SW 1271 (cell line): ENCODE results near the gene TRAPPC6A.
"Not testable (repeated sequence)": the region's sequence is repeated elsewhere in the genome, so short reads cannot be mapped to it uniquely, and the experiment has no call there.

Experiments
- DNase-seq, 2 experiments: peaks; one replicate each; lab custom pipeline; 2025; lab: John Stamatoyannopoulos, UW

The TRAPPC6A gene

DNA sequence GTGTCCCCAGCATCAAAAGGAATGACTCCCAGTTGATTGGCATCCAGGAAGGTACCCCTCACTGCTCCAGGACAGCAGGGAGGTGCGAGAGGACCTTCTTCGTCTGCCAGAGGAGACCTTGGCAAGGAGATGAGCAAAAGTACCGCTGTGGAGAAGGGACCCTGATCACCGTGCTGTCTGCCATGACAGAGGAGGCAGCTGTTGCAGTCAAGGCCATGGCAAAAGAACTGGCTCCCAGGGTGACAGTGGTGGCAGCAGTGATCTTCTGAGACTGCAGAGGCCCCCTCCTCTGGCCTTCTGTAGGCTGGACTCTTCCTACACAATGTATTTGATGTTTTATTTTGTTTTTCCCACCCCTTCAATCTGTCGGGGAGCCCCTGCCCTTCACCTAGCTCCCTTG lies 49.2 kb downstream of the TRAPPC6A start:
- DNase-seq = no peak

DNA sequence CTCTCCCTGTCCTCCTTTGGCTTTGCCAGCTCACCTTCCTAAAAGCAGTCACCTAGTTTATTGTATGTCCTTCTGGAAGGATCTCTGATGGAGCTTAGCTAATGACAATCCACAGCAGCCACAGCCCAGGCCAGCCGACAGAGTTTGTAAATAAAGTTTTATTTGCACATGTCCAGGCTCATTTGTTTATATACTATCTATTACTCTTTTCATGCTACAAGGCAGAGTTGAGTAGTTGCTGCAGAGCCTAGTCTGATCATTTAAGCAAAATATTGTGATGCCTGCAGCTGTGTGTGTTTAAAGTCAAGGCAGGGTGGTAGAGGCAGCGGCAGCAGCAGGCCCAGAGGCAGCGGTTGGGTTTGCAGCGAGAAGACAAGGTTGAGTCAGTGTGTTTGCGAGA lies 49.9 kb downstream of the TRAPPC6A start:
- DNase-seq = no peak

DNA sequence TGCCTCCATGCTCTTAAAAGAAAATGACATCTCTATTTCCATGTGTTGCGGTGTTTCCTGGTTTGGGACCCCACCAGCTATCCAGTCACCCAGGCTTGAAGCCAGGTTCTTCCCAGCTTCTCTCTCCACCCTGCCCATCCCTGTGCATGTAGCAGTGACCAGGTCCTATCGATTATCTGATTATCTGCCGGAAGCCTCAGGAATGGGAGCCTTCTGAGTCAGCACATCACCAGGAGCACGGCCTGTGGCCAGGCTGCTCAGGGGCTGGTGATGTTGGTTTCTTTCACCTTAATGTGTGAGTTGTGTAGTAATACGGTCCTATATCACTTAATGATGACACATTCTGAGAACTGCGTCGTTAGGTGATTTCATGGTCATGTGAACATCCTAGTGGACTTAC lies 51.4 kb downstream of the TRAPPC6A start:
- no peak for DNase-seq

DNA sequence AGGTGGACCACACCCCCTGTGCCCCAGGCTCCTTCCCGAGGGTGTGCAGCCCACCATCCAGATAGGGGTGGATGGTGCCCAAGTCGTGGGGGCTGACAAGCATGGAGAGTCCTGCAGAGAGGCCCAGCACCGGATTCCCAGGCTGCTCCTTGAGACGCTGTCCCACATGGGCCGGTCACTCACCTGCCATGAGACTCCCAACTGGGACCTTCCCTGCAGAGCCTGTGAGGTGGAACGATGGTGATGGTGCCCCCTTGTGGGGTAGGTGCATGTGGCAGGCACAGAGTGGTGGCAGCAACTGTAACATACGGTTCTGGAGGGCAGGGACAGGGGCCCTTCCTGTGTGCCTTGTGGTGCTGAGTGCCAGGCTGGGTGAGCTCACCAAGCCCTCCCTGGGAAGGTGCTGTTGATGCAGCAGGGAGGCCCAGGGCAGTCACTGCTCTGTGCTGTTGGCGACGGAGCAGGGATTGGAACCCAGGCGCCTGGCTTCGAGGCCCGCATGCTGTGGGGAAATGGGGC lies 52.0 kb downstream of the TRAPPC6A start:
- peak in 1 of 2 experiments; percentile 27 for DNase-seq

DNA sequence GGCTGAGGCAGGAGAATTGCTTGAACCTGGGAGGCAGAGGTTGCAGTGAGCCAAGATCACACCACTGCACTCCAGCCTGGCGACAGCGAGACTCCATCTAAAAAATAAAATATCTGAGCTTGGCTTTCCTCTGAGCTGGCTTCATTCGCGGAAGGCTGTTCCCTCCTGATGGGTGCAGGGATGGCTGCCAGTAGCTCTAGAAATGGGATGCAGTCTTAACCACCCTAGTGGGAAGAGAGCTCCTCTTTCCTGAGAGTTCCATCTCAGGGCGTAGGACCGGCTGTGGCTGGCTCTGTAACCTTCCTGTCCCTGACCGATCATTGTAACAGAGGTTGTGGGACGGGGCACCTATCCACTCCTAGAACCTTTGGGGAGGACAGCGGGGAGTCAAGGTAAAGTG lies 52.7 kb downstream of the TRAPPC6A start:
- DNase-seq = no peak

DNA sequence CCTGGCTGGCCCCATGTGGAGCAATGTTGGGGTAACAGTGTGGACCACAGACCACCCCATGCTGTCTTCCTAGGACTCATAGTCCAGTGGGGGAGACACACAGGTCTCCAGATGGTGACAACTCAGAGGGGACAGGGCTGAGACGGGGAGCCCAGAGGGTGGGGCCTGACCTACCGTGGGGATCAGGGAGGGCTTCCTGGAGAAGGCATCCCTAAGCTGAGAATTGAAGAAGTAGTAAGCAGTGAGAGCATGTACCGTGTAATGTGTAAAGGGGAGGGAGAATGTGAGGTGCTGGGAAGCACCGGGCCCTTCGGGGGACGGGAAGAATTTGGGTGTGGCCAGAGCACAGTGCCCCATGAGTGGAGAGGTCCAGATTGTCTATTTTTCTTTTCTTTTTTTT lies 54.0 kb downstream of the TRAPPC6A start:
- DNase-seq = no peak

DNA sequence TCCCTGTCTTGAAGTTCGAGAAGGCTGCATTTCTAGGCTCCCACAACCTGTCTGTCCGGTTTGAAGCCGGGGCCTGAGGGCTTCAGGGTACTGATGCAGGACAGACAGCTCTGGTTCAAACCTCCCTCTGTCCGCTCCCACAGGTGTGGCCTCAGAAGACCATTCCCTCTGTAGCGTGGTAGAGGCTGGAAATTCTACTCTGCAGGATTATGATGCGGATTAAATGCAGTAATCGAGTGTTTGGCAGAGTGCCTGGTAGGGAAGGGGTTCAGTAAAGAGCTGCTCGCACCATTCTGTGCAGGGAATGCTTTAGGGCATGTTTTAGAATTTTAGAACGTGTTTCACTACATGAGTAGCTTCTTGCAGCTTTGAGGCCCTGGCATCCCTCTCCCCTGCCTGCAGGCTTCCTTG lies 54.6 kb downstream of the TRAPPC6A start:
- no peak for DNase-seq

DNA sequence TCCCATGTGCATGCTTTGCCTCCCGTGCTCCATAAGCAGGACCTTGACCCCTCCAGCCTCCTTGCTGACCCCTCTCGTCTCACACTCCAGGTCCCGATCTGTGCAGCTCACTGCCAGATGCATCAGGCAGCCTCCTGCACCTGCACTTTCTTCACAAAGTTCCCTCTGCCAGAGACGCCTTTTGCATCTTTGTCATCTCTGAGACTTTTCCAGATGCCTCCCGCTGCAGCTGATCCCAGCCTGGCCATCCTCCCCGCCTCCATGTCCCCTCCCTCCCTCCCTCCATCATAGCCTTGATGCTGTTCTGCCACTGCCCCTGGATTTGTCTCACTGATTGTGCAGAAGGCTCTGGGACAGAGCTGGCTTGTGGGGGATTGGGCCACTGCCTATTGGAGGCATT lies 55.2 kb downstream of the TRAPPC6A start:
- no peak for DNase-seq

DNA sequence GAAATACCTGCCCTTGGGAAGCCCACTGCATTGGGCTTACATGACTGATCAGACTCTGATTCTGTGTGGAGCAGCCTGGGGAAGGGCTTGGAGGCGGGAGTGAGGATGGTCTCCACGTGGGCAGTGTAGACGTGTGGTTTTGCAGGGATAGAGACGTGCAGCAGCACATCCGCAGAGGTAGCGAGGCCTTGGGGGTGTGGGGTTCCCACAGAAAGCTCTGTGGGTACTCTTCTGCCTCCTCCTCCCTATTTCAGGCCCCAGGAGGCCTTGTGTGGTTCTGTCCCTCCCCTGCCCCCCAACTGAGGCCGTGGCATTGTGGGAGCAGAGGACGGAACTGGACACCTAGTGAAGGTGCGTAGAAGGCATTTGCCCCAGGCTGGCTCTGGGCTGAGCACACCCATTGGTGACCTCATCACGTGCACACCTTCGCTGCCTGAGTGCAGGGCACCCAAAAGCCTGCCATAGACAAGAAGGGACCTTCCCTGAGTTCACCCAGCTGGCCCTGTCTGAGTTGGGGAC lies 56.2 kb downstream of the TRAPPC6A start:
- DNase-seq = no peak

DNA sequence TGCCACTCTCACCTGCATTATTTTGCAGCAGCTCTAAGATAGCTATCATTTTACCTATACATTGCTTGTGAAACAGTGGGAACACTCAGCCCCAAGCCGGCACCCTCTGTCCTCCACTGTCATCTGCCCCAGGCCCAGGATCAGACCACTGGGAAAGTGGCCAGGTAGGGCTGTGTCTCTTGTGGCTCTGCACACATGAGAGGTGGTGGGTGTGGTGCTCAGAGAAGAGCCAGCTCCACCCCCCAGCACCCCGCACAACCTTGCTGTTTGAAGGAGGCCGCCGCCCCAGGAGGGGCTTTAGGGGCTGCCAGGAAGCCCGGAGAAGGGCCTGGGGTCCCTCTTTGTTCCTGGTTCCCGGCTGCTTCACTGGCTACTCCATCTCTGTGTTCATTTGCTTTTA lies 58.5 kb downstream of the TRAPPC6A start:
- DNase-seq = no peak

DNA sequence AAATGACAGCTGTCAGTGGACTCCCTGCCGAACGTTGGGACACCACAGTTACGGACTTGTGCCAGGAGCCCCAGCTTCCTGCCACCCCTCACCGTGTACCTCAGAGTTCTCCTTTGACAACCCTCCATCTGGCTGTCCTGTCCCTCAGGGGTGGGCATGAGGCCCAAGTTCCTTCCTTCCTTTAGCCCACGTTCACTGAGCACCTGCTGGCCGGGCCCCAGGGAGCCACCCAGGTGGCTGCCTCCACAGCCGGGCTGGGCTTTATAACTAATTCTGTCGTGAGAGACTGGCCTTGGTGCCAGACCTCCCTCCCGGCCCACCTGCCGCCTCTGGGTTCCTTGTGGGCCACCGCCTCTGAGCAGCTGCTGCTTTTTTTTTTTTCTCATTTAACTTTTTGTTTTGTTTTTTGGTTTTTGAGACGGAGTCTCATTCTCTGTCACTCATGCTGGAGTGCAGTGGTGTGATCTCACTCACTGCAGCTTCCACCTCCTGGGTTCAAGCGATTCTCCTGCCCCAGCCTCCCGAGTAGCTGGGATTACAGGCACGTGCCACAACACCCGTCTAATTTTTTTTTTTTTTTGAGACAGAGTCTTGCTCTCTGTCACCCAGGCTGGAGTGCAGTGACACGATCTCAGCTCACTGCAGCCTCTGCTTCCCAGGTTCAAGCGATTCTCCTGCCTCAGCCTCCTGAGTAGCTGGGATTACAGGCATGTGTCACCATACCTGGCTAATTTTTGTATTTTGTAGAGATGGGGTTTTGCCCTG lies 59.3 kb downstream of the TRAPPC6A start:
- DNase-seq = not testable (repeated sequence)

DNA sequence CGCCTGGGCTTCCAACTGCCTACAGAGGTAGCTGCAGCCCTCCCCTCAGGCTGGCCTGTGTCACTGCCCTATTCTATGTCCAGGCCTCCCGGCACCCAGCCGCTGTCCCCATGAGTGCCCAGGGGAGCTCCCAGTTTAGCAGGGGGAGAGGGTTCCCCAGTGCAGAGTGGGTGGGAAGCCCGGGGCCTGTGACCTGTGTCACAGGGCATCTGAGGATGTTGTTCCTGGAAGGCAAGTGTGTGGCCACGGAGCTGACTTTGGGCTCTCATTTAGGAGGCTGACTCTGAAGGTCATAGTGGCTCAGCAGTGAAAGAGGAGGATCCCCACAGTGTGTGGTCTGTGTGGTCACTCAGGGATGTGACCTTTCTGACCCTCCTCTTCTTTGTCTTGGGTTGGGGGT lies 59.9 kb downstream of the TRAPPC6A start:
- DNase-seq = no peak

DNA sequence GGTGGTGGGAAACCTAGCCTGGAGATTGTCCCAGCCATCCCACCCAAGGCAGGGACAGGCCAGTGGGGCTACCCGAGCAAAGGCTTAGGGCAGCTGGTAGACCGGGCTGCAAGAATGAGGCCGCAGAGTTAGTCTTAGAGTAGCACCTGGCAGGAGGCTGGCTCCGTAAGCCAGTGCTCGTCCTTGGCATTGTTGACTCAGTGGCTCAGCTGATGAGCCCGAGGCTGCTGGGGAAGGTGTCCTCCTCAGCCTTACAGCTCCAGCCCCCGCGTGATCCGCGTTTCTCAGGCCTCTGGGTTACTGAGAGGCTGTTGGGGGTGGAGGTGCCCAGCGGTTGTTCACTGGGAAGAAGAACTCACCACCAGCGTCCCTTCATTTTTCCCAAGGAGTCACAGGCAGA lies 60.4 kb downstream of the TRAPPC6A start:
- no peak for DNase-seq

DNA sequence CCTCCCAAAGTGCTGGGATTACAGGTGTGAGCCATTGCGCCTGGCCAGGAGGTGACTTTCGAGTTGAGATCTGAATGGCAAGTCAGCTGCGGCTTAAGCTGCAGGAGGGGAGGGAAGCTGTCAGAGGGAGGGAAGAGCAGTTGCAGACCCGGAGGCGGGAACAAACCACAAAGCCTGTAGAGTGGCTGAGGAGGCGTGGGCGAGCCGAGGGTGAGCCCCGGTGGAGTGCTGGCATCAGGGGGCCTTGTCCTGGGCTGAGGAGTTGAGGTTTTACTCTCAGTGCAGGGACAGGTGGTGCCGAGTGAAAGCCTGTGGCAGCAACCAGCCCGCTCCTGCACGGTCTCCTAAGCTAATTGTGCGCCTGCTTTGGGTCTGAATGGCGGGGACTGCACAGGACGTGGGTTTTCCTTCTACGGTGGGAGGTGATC lies 60.9 kb downstream of the TRAPPC6A start:
- no peak for DNase-seq

DNA sequence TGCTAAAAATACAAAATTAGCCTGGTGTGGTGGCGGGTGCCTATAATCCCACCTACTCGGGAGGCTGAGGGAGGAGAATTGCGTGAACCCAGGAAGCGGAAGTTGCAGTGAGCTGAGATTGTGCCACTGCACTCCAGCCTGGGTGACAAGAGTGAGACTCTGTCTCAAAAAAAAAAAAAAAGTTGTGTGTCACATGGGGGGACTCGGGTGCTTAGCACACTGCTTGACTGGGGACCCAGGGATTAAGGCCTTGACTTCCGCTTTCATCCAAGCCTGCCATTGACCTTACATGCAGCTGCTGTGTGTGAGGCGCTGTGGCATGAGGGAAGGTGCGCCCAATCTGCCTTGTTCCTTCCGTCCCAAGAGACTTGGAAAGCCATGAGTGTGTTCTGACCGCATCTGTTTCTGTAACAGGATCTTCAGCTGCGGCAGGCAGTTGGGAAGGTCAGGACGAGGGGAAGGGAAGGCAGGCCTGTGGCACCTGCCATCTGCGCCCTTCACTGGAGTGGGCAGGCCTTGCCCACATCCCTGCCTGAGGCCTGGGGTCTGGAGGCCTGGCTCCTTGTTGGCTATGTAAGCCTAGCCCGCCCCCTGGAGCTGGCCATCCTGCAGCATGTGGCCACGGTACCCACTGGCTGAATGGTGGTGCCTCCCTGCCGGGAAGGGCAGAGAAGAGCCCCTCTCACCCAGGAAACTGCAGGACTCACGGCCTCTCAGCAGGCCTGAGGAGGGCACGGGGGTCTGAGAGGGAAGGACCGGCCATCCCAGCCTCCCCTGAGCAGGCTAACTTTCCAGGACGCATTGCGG lies 62.0 kb downstream of the TRAPPC6A start:
- DNase-seq = no peak

DNA sequence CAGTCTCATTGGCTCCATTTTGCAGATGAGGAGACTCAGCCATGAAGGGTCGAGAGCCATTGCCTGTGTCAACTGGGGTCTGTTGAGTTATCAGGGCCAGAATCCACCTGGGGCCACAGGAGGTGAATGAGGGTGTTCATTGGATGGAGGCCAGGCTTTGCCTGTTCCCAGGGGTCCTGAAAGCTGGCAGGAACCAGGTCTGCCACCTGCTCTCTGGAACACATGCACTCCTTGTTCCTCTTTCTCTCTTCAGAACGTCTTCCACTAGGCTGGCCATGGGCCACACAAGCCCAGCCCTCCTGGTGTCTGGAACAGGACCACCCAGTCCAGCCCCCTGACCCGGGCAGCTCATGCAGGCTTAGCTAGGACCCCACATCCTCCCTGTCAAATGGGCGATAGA lies 63.9 kb downstream of the TRAPPC6A start:
- no peak for DNase-seq

DNA sequence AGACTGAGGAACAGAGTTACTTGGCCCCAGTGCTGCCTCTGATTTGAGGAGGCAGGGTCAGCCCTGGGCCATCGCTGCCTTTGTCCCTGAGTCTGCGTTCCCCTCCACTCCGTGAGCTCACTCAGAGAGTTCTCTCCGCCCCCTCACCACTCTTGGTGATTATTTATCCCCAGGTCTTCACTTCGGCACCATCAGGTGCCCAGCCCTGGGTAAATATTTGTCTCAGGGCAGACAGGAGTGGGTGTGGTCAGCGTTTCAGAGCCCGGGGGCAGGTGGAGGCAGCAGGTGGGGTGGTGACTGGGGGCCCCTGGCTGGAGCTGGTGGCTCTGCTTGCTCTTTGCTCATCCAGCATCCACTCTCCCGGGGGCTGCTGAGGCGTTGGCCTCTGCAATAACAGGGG lies 64.4 kb downstream of the TRAPPC6A start:
- no peak for DNase-seq
